HUDEP-2 (cell line): ENCODE results near the gene MMAA.

Source experiments
- DNase-seq, 76 experiments: peaks; one replicate each; lab custom pipeline; 2025; ENCODE audit not compliant: unreplicated experiment in 76 of 76; lab: John Stamatoyannopoulos, UW

The MMAA gene

DNA sequence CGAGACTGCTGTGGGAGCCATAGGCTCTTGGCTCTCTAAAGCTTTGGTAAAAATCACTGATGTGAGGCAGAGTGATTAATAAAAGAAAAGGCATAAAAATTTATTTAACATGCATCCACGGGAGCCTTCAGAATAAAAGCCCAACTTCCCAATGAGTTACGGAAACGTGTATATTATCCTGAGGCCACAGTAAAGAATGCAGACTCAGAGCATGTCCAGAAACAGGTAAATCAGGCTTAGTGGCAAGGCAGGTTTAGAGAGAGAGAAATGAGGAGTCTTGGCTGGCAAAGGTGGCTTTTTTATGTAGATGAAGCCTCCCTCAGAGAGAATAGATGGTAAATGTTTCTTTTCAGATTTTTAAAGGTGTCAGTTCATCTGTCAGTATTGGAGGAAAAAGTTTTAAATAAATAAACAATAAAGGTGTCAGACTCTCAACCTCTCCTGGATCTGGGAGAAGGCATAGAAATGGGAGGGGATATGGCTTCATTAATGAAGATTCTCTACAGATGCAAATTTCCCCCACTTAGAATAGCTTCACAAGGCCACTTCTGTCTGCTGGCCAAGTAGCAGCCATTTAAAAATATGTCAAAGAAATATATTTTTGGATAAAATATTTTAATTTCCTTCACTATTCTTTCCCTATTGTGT is 84.8 kb downstream of the MMAA start:
- no peak for DNase-seq

- no peak for DNase-seq
Measured at GRCh38 chr4:145709336-145709735, 90.2 kb downstream of the MMAA start.
